CD4-positive, alpha-beta memory T cell (primary cell): ENCODE results near the gene CXCL1. TPM values are rescaled to one million over a fixed set of nuclear protein-coding genes. Genes with fewer than 3 reads are reported as not detected.

ENCODE experiments used
- CTCF ChIA-PET: fragments of 350-600 bp; sonication (Branson Sonifier 250); formaldehyde crosslinking; loops from one replicate; lab custom pipeline; 2021; ENCODE audit warnings: inconsistent platforms; ENCODE audit not compliant: partially characterized antibody; lab: Charles Lee
- POLR2A ChIA-PET: fragments of 350-600 bp; sonication (Branson Sonifier 250); formaldehyde crosslinking; loops from one replicate; lab custom pipeline; 2021; ENCODE audit not compliant: partially characterized antibody; lab: Charles Lee
- DNase-seq, 5 donors: peaks; one replicate each; pipeline versions ENCODE4 v3.0.0 to v3.0.0-alpha.2; 2020 to 2022; ENCODE audit warnings: mixed read lengths in 1 of 5
- H3K27ac ChIP-seq: one replicate; pipeline ENCODE4 v1.7.0; 2013; ENCODE audit warnings: low read depth, low read length
- H3K27me3 ChIP-seq: 2 replicates; pipeline ENCODE4 v1.7.0; 2013; ENCODE audit warnings: mild to moderate bottlenecking, low read length, moderate library complexity; ENCODE audit not compliant: insufficient read depth
- H3K36me3 ChIP-seq: 2 replicates; pipeline ENCODE4 v1.7.0; 2013; ENCODE audit warnings: mild to moderate bottlenecking, low read length, moderate library complexity; ENCODE audit not compliant: insufficient read depth
- H3K4me1 ChIP-seq: 2 replicates; pipeline ENCODE4 v1.7.0; 2013; ENCODE audit warnings: mild to moderate bottlenecking, low read length, moderate library complexity; ENCODE audit not compliant: insufficient read depth
- H3K4me3 ChIP-seq, 2 donors: one replicate each; pipeline ENCODE4 v1.7.0; 2013; ENCODE audit warnings: low read length in 2 of 2, mild to moderate bottlenecking in 1 of 2
- H3K9me3 ChIP-seq, 2 donors: one replicate each; pipeline ENCODE4 v1.7.0; 2013; ENCODE audit warnings: low read length in 2 of 2, control low read depth in 1 of 2; ENCODE audit not compliant: control insufficient read depth in 1 of 2
- H3K27ac Mint-ChIP-seq, 7 donors: one replicate each; pipeline ENCODE4 v1.8.0; 2020 to 2021; ENCODE audit warnings: mixed read lengths in 7 of 7, mild to moderate bottlenecking in 6 of 7, inconsistent platforms in 3 of 7, moderate library complexity in 3 of 7
- H3K27me3 Mint-ChIP-seq, 2 donors: one replicate each; pipeline ENCODE4 v1.8.0; 2020 to 2021; ENCODE audit warnings: mixed read lengths in 2 of 2
- H3K36me3 Mint-ChIP-seq, 2 donors: one replicate each; pipeline ENCODE4 v1.8.0; 2020 to 2021; ENCODE audit warnings: mixed read lengths in 2 of 2, inconsistent platforms in 1 of 2, mild to moderate bottlenecking in 1 of 2
- H3K4me1 Mint-ChIP-seq, 4 donors: one replicate each; pipeline ENCODE4 v1.8.0; 2020 to 2021; ENCODE audit warnings: mixed read lengths in 4 of 4, mild to moderate bottlenecking in 1 of 4
- H3K4me3 Mint-ChIP-seq, 8 donors: one replicate each; pipeline ENCODE4 v1.8.0; 2020 to 2021; ENCODE audit warnings: mixed read lengths in 8 of 8, mild to moderate bottlenecking in 7 of 8, moderate library complexity in 6 of 8, inconsistent platforms in 3 of 8
- H3K9me3 Mint-ChIP-seq, 8 donors: one replicate each; pipeline ENCODE4 v1.8.0; 2020 to 2021; ENCODE audit warnings: mixed read lengths in 8 of 8, mild to moderate bottlenecking in 5 of 8, inconsistent platforms in 3 of 8, moderate library complexity in 1 of 8
- intact Hi-C: fragments of 100-400 bp; cut with micrococcal nuclease; formaldehyde crosslinking; loops from one replicate; pipeline ENCODE4 v1.15.1; 2023
- polyA plus RNA-seq, 2 donors: library from polyadenylated mRNA; unstranded; fragments of 300-500 nt; fragmentation: Illumina TruSeq; gene quantifications; one replicate each; pipeline ENCODE4 v1.2.3, GENCODE V29; 2021
- total RNA-seq, 2 experiments: library from RNA; stranded (reverse); gene quantifications; one replicate each; pipeline ENCODE4 v1.2.3, GENCODE V29; 2021

Gene CXCL1
- total and polyA plus RNA-seq, 4 experiments from 2014 or later: not detected

GRCh38 chr4:73885574-73886267 lies 16.5 kb downstream of the CXCL1 start:
- H3K4me1 Mint-ChIP-seq: no peaks in the 10 kb centered on the region
- ChIA-PET CTCF (no interaction called here), POLR2A (no interaction called here)
- no peak overlapping the region for H3K4me3 Mint-ChIP-seq
- no peaks in the 10 kb centered on the region for H3K9me3 ChIP-seq
- no peaks in the 10 kb centered on the region for H3K27me3 ChIP-seq
- H3K4me1 ChIP-seq: no peaks in the 10 kb centered on the region
- no peaks in the 10 kb centered on the region for H3K36me3 Mint-ChIP-seq
- no peaks in the 10 kb centered on the region for H3K9me3 Mint-ChIP-seq
- no peak overlapping the region for H3K4me3 ChIP-seq
- intact Hi-C loops: no loop called here
- H3K27ac Mint-ChIP-seq: no peak overlapping the region
- H3K27me3 Mint-ChIP-seq: no peaks in the 10 kb centered on the region
- no peak for DNase-seq
- no peak overlapping the region for H3K27ac ChIP-seq
- H3K36me3 ChIP-seq: no peaks in the 10 kb centered on the region

- Mint-ChIP-seq H3K27me3 (no peaks in the 10 kb centered on the region), H3K27ac (no peak overlapping the region), H3K36me3 (no peaks in the 10 kb centered on the region), H3K9me3 (peaks cover 0 to 4% (median 0%) of the 10 kb centered on the region in 8 donors), H3K4me1 (no peaks in the 10 kb centered on the region), H3K4me3 (no peak overlapping the region)
- Histone ChIP-seq H3K27me3 (no peaks in the 10 kb centered on the region), H3K27ac (no peak overlapping the region), H3K4me3 (no peak overlapping the region), H3K9me3 (no peaks in the 10 kb centered on the region), H3K4me1 (no peaks in the 10 kb centered on the region), H3K36me3 (no peaks in the 10 kb centered on the region)
- ChIA-PET POLR2A (no interaction called here), CTCF (no interaction called here)
- no peak for DNase-seq
- intact Hi-C loops: no loop called here
These were observed 22.1 kb downstream of the CXCL1 start for GRCh38 chr4:73891326-73891725.

- no peaks in the 10 kb centered on the region for H3K36me3 Mint-ChIP-seq
- H3K27ac Mint-ChIP-seq: no peak overlapping the region
- Histone ChIP-seq H3K4me3 (no peak overlapping the region), H3K36me3 (no peaks in the 10 kb centered on the region), H3K9me3 (no peaks in the 10 kb centered on the region), H3K4me1 (no peaks in the 10 kb centered on the region), H3K27ac (no peak overlapping the region), H3K27me3 (no peaks in the 10 kb centered on the region)
- no peaks in the 10 kb centered on the region for H3K4me1 Mint-ChIP-seq
- ChIA-PET CTCF (no interaction called here), POLR2A (no interaction called here)
- DNase-seq: no peak
- no peak overlapping the region for H3K4me3 Mint-ChIP-seq
- H3K9me3 Mint-ChIP-seq: peaks cover 0 to 4% (median 0%) of the 10 kb centered on the region in 8 donors
- H3K27me3 Mint-ChIP-seq: no peaks in the 10 kb centered on the region
- intact Hi-C loops: no loop called here
These were observed 22.7 kb downstream of the CXCL1 start for GRCh38 chr4:73891739-73892405.

GRCh38 chr4:73892966-73893365 lies 23.8 kb downstream of the CXCL1 start:
- H3K36me3 ChIP-seq: no peaks in the 10 kb centered on the region
- no peak overlapping the region for H3K4me3 ChIP-seq
- H3K27ac ChIP-seq: no peak overlapping the region
- H3K4me3 Mint-ChIP-seq: no peak overlapping the region
- H3K27me3 ChIP-seq: no peaks in the 10 kb centered on the region
- DNase-seq: no peak
- no peak overlapping the region for H3K27ac Mint-ChIP-seq
- no peaks in the 10 kb centered on the region for H3K4me1 Mint-ChIP-seq
- no peaks in the 10 kb centered on the region for H3K36me3 Mint-ChIP-seq
- POLR2A ChIA-PET: no interaction called here
- no peaks in the 10 kb centered on the region for H3K4me1 ChIP-seq
- CTCF ChIA-PET: no interaction called here
- intact Hi-C loops: no loop called here
- H3K9me3 ChIP-seq: no peaks in the 10 kb centered on the region
- peaks cover 0 to 4% (median 0%) of the 10 kb centered on the region in 8 donors for H3K9me3 Mint-ChIP-seq
- no peaks in the 10 kb centered on the region for H3K27me3 Mint-ChIP-seq

GRCh38 chr4:73894001-73894400 lies 24.8 kb downstream of the CXCL1 start:
- intact Hi-C loops: no loop called here
- Histone ChIP-seq H3K27me3 (no peaks in the 10 kb centered on the region), H3K4me1 (no peaks in the 10 kb centered on the region), H3K9me3 (no peaks in the 10 kb centered on the region), H3K36me3 (no peaks in the 10 kb centered on the region), H3K4me3 (no peak overlapping the region), H3K27ac (no peak overlapping the region)
- Mint-ChIP-seq H3K9me3 (peaks cover 0 to 4% (median 0%) of the 10 kb centered on the region in 8 donors), H3K27me3 (no peaks in the 10 kb centered on the region), H3K27ac (no peak overlapping the region), H3K4me1 (no peaks in the 10 kb centered on the region), H3K36me3 (no peaks in the 10 kb centered on the region), H3K4me3 (no peak overlapping the region)
- ChIA-PET CTCF (no interaction called here), POLR2A (no interaction called here)
- no peak for DNase-seq

GRCh38 chr4:73895201-73896175 lies 26.3 kb downstream of the CXCL1 start:
- CTCF ChIA-PET: no interaction called here
- Histone ChIP-seq H3K27me3 (no peaks in the 10 kb centered on the region), H3K9me3 (no peaks in the 10 kb centered on the region), H3K4me1 (no peaks in the 10 kb centered on the region), H3K4me3 (no peak overlapping the region), H3K36me3 (no peaks in the 10 kb centered on the region), H3K27ac (no peak overlapping the region)
- intact Hi-C loops: no loop called here
- peaks cover 0 to 4% (median 0%) of the 10 kb centered on the region in 8 donors for H3K9me3 Mint-ChIP-seq
- H3K36me3 Mint-ChIP-seq: no peaks in the 10 kb centered on the region
- H3K27ac Mint-ChIP-seq: no peak overlapping the region
- no peaks in the 10 kb centered on the region for H3K27me3 Mint-ChIP-seq
- POLR2A ChIA-PET: no interaction called here
- H3K4me3 Mint-ChIP-seq: no peak overlapping the region
- DNase-seq: no peak
- no peaks in the 10 kb centered on the region for H3K4me1 Mint-ChIP-seq

GRCh38 chr4:73896416-73896815 lies 27.2 kb downstream of the CXCL1 start:
- no peaks in the 10 kb centered on the region for H3K4me1 Mint-ChIP-seq
- intact Hi-C loops: no loop called here
- no peaks in the 10 kb centered on the region for H3K27me3 ChIP-seq
- H3K27ac ChIP-seq: no peak overlapping the region
- DNase-seq: no peak
- H3K27me3 Mint-ChIP-seq: no peaks in the 10 kb centered on the region
- no peaks in the 10 kb centered on the region for H3K36me3 Mint-ChIP-seq
- no peak overlapping the region for H3K4me3 Mint-ChIP-seq
- no peak overlapping the region for H3K4me3 ChIP-seq
- H3K36me3 ChIP-seq: no peaks in the 10 kb centered on the region
- no peaks in the 10 kb centered on the region for H3K9me3 ChIP-seq
- H3K4me1 ChIP-seq: no peaks in the 10 kb centered on the region
- ChIA-PET POLR2A (no interaction called here), CTCF (no interaction called here)
- H3K27ac Mint-ChIP-seq: no peak overlapping the region
- H3K9me3 Mint-ChIP-seq: peaks cover 0 to 4% (median 0%) of the 10 kb centered on the region in 8 donors
